Stimulated activated CD4-positive, alpha-beta T cell treated with anti-CD3 and anti-CD28 coated beads, Interleukin-2, amount 100 ng/mL, for 4 hours (primary cell): ENCODE data around the gene RELCH.

Experiments used
- DNase-seq: peaks from one replicate; pipeline ENCODE4 v3.0.0-alpha.2; 2020; ENCODE audit warnings: low read depth

The RELCH gene

GRCh38 chr18:62324917-62325805 lies 138.1 kb downstream of the RELCH start, which contains the start of gene TNFRSF11A:
Gene TNFRSF11A, plus strand, starts transcription at chr18:62325310. Its CDS starts 43 bp downstream, at chr18:62325353.
- DNase-seq = peak; percentile 49

GRCh38 chr18:62325806-62326645 lies 139.0 kb downstream of the RELCH start:
- DNase-seq = no peak

- no peak for DNase-seq
Observed at GRCh38 chr18:62326646-62327348, 139.7 kb downstream of the RELCH start.

GRCh38 chr18:62327977-62328376 lies 140.9 kb downstream of the RELCH start:
- DNase-seq = no peak

GRCh38 chr18:62328586-62329525 lies 141.8 kb downstream of the RELCH start:
- DNase-seq = no peak

- no peak for DNase-seq
Observed at GRCh38 chr18:62329691-62330454, 142.8 kb downstream of the RELCH start.

- no peak for DNase-seq
Observed at GRCh38 chr18:62330650-62331049, 143.6 kb downstream of the RELCH start.

- DNase-seq = no peak
Observed at GRCh38 chr18:62331581-62332356, 144.7 kb downstream of the RELCH start.

GRCh38 chr18:62332431-62332830 lies 145.4 kb downstream of the RELCH start:
- no peak for DNase-seq

GRCh38 chr18:62332964-62333695 lies 146.1 kb downstream of the RELCH start:
- no peak for DNase-seq

- no peak for DNase-seq
Observed at GRCh38 chr18:62334120-62334519, 147.1 kb downstream of the RELCH start.

- no peak for DNase-seq
Observed at GRCh38 chr18:62335494-62335893, 148.4 kb downstream of the RELCH start.

- DNase-seq = no peak
Observed at GRCh38 chr18:62336618-62337017, 149.6 kb downstream of the RELCH start.

GRCh38 chr18:62337336-62337735 lies 150.3 kb downstream of the RELCH start:
- no peak for DNase-seq

GRCh38 chr18:62338446-62339105 lies 151.5 kb downstream of the RELCH start:
- DNase-seq = no peak

- no peak for DNase-seq
Observed at GRCh38 chr18:62339106-62339988, 152.3 kb downstream of the RELCH start.

GRCh38 chr18:62340996-62341395 lies 153.9 kb downstream of the RELCH start:
- DNase-seq = no peak
